ENCODE results near the gene AURKAIP1.
A peak's percentile ranks its signal among the peaks of the same experiment; 100 is the strongest.

- TF ChIP-seq, protein P1, sequence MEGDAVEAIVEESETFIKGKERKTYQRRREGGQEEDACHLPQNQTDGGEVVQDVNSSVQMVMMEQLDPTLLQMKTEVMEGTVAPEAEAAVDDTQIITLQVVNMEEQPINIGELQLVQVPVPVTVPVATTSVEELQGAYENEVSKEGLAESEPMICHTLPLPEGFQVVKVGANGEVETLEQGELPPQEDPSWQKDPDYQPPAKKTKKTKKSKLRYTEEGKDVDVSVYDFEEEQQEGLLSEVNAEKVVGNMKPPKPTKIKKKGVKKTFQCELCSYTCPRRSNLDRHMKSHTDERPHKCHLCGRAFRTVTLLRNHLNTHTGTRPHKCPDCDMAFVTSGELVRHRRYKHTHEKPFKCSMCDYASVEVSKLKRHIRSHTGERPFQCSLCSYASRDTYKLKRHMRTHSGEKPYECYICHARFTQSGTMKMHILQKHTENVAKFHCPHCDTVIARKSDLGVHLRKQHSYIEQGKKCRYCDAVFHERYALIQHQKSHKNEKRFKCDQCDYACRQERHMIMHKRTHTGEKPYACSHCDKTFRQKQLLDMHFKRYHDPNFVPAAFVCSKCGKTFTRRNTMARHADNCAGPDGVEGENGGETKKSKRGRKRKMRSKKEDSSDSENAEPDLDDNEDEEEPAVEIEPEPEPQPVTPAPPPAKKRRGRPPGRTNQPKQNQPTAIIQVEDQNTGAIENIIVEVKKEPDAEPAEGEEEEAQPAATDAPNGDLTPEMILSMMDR (IDR thresholded peaks at IDR 0.05) = no peak
- peak; percentile 47 for TF ChIP-seq POLR2AphosphoS5 (IDR thresholded peaks at IDR 0.05)
These were observed 46.3 kb upstream of the AURKAIP1 start, which contains the start of gene ANKRD65 for GRCh38 chr1:1421147-1421906.
